Astrocyte (in vitro differentiated cells and primary cell): Measurements from ENCODE around the gene AGO4. TPM values are rescaled to one million over a fixed set of nuclear protein-coding genes. Genes with fewer than 3 reads are reported as not detected.

Source experiments
- DNase-seq: peaks from one replicate; pipeline ENCODE4 v3.0.0-alpha.2; 2010; ENCODE audit warnings: low read depth
- FAIRE-seq: peaks from 2 replicates; lab custom pipeline; 2011; peaks lifted over from hg19 to GRCh38; lab: Jason Lieb, UNC
- H2AFZ ChIP-seq: 2 replicates; pipeline ENCODE4 v1.6.0; 2012; ENCODE audit warnings: low read depth, low read length, inconsistent platforms
- H3K27ac ChIP-seq: 2 replicates; pipeline ENCODE4 v1.5.1; 2011; ENCODE audit warnings: low read depth, low read length, inconsistent platforms
- H3K27me3 ChIP-seq: 2 replicates; pipeline ENCODE4 v1.6.0; 2011; ENCODE audit warnings: low read length, inconsistent platforms; ENCODE audit not compliant: insufficient read depth
- H3K36me3 ChIP-seq: 2 replicates; pipeline ENCODE4 v1.5.1; 2011; ENCODE audit warnings: low read length, inconsistent platforms; ENCODE audit not compliant: insufficient read depth
- H3K4me1 ChIP-seq: 2 replicates; pipeline ENCODE4 v1.5.1; 2011; ENCODE audit warnings: low read length, inconsistent platforms; ENCODE audit not compliant: insufficient read depth
- H3K4me2 ChIP-seq: 2 replicates; pipeline ENCODE4 v1.6.0; 2012; ENCODE audit warnings: low read length, inconsistent platforms
- H3K4me3 ChIP-seq: 2 replicates; pipeline ENCODE4 v1.5.1; 2011; ENCODE audit warnings: low read depth, mild to moderate bottlenecking, low read length, inconsistent platforms; ENCODE audit not compliant: insufficient read depth
- H3K79me2 ChIP-seq: 2 replicates; pipeline ENCODE4 v1.6.0; 2012; ENCODE audit warnings: mild to moderate bottlenecking, low read length, inconsistent platforms; ENCODE audit not compliant: insufficient read depth
- H3K9ac ChIP-seq: 2 replicates; pipeline ENCODE4 v1.6.0; 2012; ENCODE audit warnings: mild to moderate bottlenecking, low read length, inconsistent platforms
- H3K9me3 ChIP-seq: 2 replicates; pipeline ENCODE4 v1.5.1; 2012; ENCODE audit warnings: low read depth, mild to moderate bottlenecking, low read length, inconsistent platforms; ENCODE audit not compliant: insufficient read depth
- H4K20me1 ChIP-seq: 2 replicates; pipeline ENCODE4 v1.6.0; 2012; ENCODE audit warnings: low read length, inconsistent platforms; ENCODE audit not compliant: insufficient read depth
- H3K27ac Mint-ChIP-seq: one replicate; pipeline ENCODE4 v1.8.0; 2021; ENCODE audit warnings: mild to moderate bottlenecking, mixed read lengths; ENCODE audit not compliant: unreplicated experiment
- H3K27me3 Mint-ChIP-seq: one replicate; pipeline ENCODE4 v1.8.0; 2021; ENCODE audit warnings: low read depth, mixed read lengths; ENCODE audit not compliant: unreplicated experiment
- H3K36me3 Mint-ChIP-seq: one replicate; pipeline ENCODE4 v1.8.0; 2021; ENCODE audit warnings: low read depth, mixed read lengths; ENCODE audit not compliant: unreplicated experiment
- H3K4me1 Mint-ChIP-seq: one replicate; pipeline ENCODE4 v1.8.0; 2021; ENCODE audit warnings: low read depth, mixed read lengths; ENCODE audit not compliant: unreplicated experiment
- H3K4me3 Mint-ChIP-seq: one replicate; pipeline ENCODE4 v1.8.0; 2021; ENCODE audit warnings: mild to moderate bottlenecking, moderate library complexity, mixed read lengths; ENCODE audit not compliant: unreplicated experiment
- H3K9me3 Mint-ChIP-seq: one replicate; pipeline ENCODE4 v1.8.0; 2021; ENCODE audit warnings: mild to moderate bottlenecking, mixed read lengths; ENCODE audit not compliant: unreplicated experiment
- EZH2 ChIP-seq: IDR thresholded peaks from 2 replicates; pipeline ENCODE4 v1.6.1; 2012; ENCODE audit warnings: mild to moderate bottlenecking, low read length, inconsistent platforms; ENCODE audit not compliant: insufficient read depth
- total RNA-seq: library from RNA; stranded (reverse); gene quantifications from 2 replicates; pipeline ENCODE4 v1.2.1, GENCODE V29; 2021
- TF ChIP-seq, protein P1 (sequence below): IDR thresholded peaks from 2 replicates; pipeline ENCODE4 v1.5.1; 2011; ENCODE audit warnings: low read depth, mild to moderate bottlenecking, inconsistent platforms, low read length, moderate library complexity; ENCODE audit not compliant: insufficient read depth

Gene AGO4
- total RNA-seq, 1 donor from 2014 or later: 9.8 TPM

DNA sequence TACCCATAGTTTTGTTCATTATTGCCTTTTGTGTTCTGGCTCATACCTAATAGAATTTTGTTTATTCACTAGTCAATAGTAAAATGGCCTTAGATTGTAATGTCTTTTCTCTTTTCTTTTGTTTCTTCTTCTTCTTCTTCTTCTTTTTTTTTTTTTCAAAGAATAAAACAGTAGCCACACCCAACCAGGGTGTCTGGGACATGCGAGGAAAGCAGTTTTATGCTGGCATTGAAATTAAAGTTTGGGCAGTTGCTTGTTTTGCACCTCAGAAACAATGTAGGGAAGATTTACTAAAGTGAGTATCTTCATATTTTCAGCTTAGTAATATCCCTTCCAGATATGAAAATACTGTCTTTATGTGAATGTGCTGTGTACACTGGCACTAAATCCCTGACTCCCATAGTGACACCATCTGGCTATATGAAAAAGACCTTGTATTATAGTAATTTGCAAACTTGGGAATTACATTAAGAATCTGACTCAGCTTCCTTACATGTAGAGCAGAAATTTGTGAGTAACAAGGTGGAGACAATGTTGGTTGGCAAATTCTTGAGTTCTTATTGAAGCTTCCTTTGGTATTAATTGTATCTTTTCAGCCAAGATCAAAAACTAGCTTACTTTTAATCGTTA lies 24.6 kb downstream of the AGO4 start:
- Histone ChIP-seq H3K36me3 (peaks cover 15% of the 10 kb centered on the region), H3K27me3 (no peaks in the 10 kb centered on the region), H2AFZ (no peak overlapping the region), H3K27ac (no peak overlapping the region), H3K4me3 (no peak overlapping the region), H3K9me3 (no peaks in the 10 kb centered on the region), H3K4me2 (no peak overlapping the region), H3K79me2 (no peaks in the 10 kb centered on the region), H3K4me1 (no peaks in the 10 kb centered on the region), H4K20me1 (no peaks in the 10 kb centered on the region), H3K9ac (no peak overlapping the region)
- Mint-ChIP-seq H3K27ac (no peak overlapping the region), H3K27me3 (no peaks in the 10 kb centered on the region), H3K9me3 (no peaks in the 10 kb centered on the region), H3K36me3 (peaks cover 24% of the 10 kb centered on the region), H3K4me1 (no peaks in the 10 kb centered on the region), H3K4me3 (no peak overlapping the region)
- no peak for FAIRE-seq
- DNase-seq: no peak
- TF ChIP-seq EZH2: no peak
- TF ChIP-seq, protein P1, sequence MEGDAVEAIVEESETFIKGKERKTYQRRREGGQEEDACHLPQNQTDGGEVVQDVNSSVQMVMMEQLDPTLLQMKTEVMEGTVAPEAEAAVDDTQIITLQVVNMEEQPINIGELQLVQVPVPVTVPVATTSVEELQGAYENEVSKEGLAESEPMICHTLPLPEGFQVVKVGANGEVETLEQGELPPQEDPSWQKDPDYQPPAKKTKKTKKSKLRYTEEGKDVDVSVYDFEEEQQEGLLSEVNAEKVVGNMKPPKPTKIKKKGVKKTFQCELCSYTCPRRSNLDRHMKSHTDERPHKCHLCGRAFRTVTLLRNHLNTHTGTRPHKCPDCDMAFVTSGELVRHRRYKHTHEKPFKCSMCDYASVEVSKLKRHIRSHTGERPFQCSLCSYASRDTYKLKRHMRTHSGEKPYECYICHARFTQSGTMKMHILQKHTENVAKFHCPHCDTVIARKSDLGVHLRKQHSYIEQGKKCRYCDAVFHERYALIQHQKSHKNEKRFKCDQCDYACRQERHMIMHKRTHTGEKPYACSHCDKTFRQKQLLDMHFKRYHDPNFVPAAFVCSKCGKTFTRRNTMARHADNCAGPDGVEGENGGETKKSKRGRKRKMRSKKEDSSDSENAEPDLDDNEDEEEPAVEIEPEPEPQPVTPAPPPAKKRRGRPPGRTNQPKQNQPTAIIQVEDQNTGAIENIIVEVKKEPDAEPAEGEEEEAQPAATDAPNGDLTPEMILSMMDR: no peak

DNA sequence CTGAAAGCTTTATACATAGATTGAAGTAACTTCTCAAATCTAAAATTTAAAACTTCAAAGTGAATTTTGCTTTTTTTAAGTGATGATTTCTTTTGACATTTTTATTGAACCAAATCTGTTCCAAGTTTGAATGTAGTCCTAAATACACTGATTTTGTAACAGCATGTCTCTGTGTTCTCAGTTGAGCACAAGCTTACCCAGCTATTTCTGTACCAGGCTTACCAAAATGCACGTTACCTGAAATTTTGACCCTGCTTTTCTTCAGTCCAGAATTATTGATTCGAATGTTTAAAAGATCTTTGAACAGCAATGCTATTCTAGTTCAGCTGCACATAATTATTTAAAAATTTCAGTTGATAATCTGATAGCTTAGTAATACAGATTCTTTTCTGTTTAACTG lies 25.6 kb downstream of the AGO4 start:
- no peak for DNase-seq
- Histone ChIP-seq H3K4me2 (no peak overlapping the region), H3K36me3 (peaks cover 17% of the 10 kb centered on the region), H3K79me2 (no peaks in the 10 kb centered on the region), H3K9me3 (no peaks in the 10 kb centered on the region), H2AFZ (no peak overlapping the region), H3K4me3 (no peak overlapping the region), H3K27ac (no peak overlapping the region), H3K4me1 (no peaks in the 10 kb centered on the region), H4K20me1 (no peaks in the 10 kb centered on the region), H3K27me3 (no peaks in the 10 kb centered on the region), H3K9ac (no peak overlapping the region)
- no peak for TF ChIP-seq EZH2
- TF ChIP-seq, protein P1: no peak
- no peaks in the 10 kb centered on the region for H3K4me1 Mint-ChIP-seq
- no peak for FAIRE-seq
- peaks cover 30% of the 10 kb centered on the region for H3K36me3 Mint-ChIP-seq
- no peak overlapping the region for H3K4me3 Mint-ChIP-seq
- no peak overlapping the region for H3K27ac Mint-ChIP-seq
- no peaks in the 10 kb centered on the region for H3K27me3 Mint-ChIP-seq
- H3K9me3 Mint-ChIP-seq: no peaks in the 10 kb centered on the region

DNA sequence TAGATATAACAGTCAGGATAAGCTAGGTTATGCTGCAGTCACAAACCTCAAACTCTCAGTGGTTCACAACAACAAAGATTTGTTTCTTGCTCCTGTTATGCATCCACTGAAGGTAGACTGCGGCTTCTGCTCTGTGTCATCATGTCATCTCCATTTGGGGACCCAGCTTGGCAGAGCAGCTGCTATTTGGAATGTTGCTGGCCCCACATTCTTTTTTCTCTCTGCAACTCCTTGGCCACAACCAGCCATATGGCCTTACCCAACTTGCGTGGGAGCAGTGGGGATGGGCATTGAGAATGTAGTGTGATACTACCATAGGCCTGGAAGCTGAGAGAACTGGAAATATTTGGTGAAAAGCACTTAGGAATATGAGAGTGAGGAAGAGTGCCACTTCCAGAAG lies 26.4 kb downstream of the AGO4 start:
- Histone ChIP-seq H3K27ac (no peak overlapping the region), H4K20me1 (no peaks in the 10 kb centered on the region), H3K4me2 (no peak overlapping the region), H3K9me3 (no peaks in the 10 kb centered on the region), H3K79me2 (no peaks in the 10 kb centered on the region), H3K36me3 (peaks cover 21% of the 10 kb centered on the region), H3K4me1 (no peaks in the 10 kb centered on the region), H2AFZ (no peak overlapping the region), H3K27me3 (no peaks in the 10 kb centered on the region), H3K9ac (no peak overlapping the region), H3K4me3 (no peak overlapping the region)
- no peak for FAIRE-seq
- H3K27ac Mint-ChIP-seq: no peak overlapping the region
- DNase-seq: no peak
- H3K27me3 Mint-ChIP-seq: no peaks in the 10 kb centered on the region
- no peak for TF ChIP-seq EZH2
- TF ChIP-seq, protein P1: no peak
- no peaks in the 10 kb centered on the region for H3K9me3 Mint-ChIP-seq
- no peak overlapping the region for H3K4me3 Mint-ChIP-seq
- H3K36me3 Mint-ChIP-seq: peaks cover 32% of the 10 kb centered on the region
- no peaks in the 10 kb centered on the region for H3K4me1 Mint-ChIP-seq
